Fibroblast of skin of left quadriceps (primary cell): ENCODE data around the gene IL21.
"Not testable (repeated sequence)": the region's sequence is repeated elsewhere in the genome, so short reads cannot be mapped to it uniquely, and the experiment has no call there.

Experiments used
- DNase-seq, 2 experiments: peaks; one replicate each; pipeline ENCODE4 v3.0.0-alpha.2; 2013; ENCODE audit warnings: low read depth in 2 of 2

The IL21 gene

GRCh38 chr4:122577808-122578781 is 42.8 kb downstream of the IL21 start:
- DNase-seq = peak in 1 of 2 experiments; percentile 28

DNA sequence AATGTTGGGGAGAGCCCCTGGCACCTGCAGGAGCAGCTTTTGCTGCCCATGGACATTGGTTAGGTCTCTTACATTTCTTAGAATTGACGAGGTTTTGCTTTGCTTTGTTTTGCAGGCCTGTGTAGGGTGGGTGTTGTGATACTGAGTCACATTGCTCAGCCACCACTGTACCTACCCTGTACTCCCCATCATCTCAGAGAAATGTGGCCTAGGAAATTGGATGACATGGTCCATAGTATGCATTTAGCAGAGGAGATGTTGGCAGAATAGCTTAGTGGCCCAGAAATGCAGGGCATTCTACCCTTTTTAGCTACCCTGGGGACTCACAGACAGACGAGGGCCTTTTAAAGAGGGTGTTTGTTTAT is 43.7 kb downstream of the IL21 start:
- DNase-seq = no peak

DNA sequence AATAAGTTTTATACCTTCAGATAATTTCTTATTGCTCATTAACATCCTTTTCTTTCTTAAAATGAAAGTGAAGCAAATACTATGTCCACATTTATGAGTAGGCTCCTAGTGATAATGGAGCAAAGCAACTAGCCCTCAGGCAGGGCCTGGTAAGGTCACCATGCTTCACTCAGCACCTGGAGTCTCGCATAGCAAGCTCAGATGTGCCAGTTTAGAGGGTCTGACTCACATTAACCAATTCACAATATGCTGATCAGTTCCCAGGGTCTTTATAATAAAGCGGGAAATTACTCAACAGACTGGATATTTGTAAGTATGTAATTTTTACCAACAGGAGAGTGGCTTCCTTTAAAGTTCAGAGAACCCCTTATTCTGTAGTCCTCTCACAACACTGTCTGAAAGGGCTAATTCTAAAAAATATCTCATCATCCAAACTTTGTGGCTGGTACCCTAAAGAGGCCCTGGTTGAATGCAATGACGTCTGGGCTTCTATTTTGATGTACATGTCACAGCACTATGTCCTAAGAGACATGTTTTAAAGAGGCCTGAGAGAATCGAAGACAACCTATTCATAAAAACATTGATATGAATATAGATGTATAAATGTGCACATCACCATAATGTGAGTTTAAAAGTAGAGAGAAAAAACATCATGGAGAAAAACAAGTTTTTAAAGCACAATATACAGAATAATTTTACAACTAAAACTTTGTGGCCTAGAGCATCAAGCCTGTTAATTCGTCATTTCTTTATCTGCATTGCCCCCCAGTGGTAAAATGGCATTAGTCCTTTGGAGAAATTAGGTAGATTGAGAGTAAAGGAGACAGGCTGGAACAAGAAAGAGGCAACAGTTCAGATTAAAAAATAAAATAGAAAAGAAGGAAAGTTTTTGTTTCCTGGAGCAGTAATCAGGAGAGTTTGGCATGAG is 44.3 kb downstream of the IL21 start:
- DNase-seq = no peak

DNA sequence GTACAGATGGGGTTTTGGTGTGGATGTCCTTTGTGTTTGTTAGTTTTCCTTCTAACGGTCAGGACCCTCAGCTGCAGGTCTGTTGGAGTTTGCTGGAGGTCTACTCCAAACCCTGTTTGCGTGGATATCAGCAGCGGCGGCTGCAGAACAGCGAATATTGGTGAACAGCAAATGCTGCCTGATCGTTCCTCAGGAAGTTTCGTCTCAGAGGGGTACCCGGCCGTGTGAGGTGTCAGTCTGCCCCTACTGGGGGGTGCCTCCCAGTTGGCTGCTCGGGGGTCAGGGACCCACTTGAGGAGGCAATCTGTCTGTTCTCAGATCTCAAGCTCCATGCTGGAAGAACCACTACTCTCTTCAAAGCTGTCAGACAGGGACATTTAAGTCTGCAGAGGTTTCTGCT is 46.5 kb downstream of the IL21 start:
- DNase-seq = not testable (repeated sequence)

- DNase-seq = no peak
Observed at GRCh38 chr4:122562449-122562848, 58.4 kb downstream of the IL21 start.
